Trophoblast cell (in vitro differentiated cells and primary cell): ENCODE results near the gene PCDHGB3.
A peak's percentile ranks its signal among the peaks of the same experiment; 100 is the strongest.
"Not testable (repeated sequence)": the region's sequence is repeated elsewhere in the genome, so short reads cannot be mapped to it uniquely, and the experiment has no call there.

Experiments used
- DNase-seq, 2 donors: peaks; one replicate each; pipeline ENCODE4 v3.0.0-alpha.2; 2016
- H2AFZ ChIP-seq: 2 replicates; pipeline ENCODE4 v1.6.1; 2013; ENCODE audit warnings: low read length, moderate library complexity, mild to moderate bottlenecking; ENCODE audit not compliant: insufficient read depth, poor library complexity
- H2AK5ac ChIP-seq: 2 replicates; pipeline ENCODE4 v1.6.1; 2013; ENCODE audit warnings: mild to moderate bottlenecking, low read length
- H2BK120ac ChIP-seq: 2 replicates; pipeline ENCODE4 v1.6.1; 2013; ENCODE audit warnings: low read length, mild to moderate bottlenecking, moderate library complexity; ENCODE audit not compliant: insufficient read depth, poor library complexity
- H2BK12ac ChIP-seq: 2 replicates; pipeline ENCODE4 v1.6.1; 2013; ENCODE audit warnings: mild to moderate bottlenecking, low read length, moderate library complexity
- H2BK5ac ChIP-seq: 2 replicates; pipeline ENCODE4 v1.6.1; 2013; ENCODE audit warnings: low read length, low read depth, moderate library complexity, mild to moderate bottlenecking; ENCODE audit not compliant: poor library complexity
- H3K14ac ChIP-seq: 2 replicates; pipeline ENCODE4 v1.6.1; 2013; ENCODE audit warnings: mild to moderate bottlenecking, low read length
- H3K18ac ChIP-seq: 2 replicates; pipeline ENCODE4 v1.6.1; 2013; ENCODE audit warnings: mild to moderate bottlenecking, low read length
- H3K23ac ChIP-seq: 2 replicates; pipeline ENCODE4 v1.6.1; 2013; ENCODE audit warnings: low read length
- H3K27ac ChIP-seq: 2 replicates; pipeline ENCODE4 v1.5.1; 2013; ENCODE audit warnings: low read depth, mild to moderate bottlenecking, inconsistent platforms, low read length, moderate library complexity
- H3K27me3 ChIP-seq: 2 replicates; pipeline ENCODE4 v1.6.1; 2013; ENCODE audit warnings: inconsistent platforms, mild to moderate bottlenecking, low read length, moderate library complexity; ENCODE audit not compliant: insufficient read depth
- H3K36me3 ChIP-seq, 2 experiments: 1 replicate in 1 of 2; 2 replicates in 1 of 2; pipeline ENCODE4 v1.6.1; 2013; ENCODE audit warnings: low read length in 2 of 2, mild to moderate bottlenecking in 2 of 2, moderate library complexity in 1 of 2; ENCODE audit not compliant: insufficient read depth in 2 of 2, control insufficient read depth in 1 of 2
- H3K4ac ChIP-seq: 2 replicates; pipeline ENCODE4 v1.6.1; 2013; ENCODE audit warnings: low read depth, mild to moderate bottlenecking, low read length, moderate library complexity
- H3K4me1 ChIP-seq, 2 experiments: 1 replicate in 1 of 2; 2 replicates in 1 of 2; pipeline ENCODE4 v1.6.1; 2013; ENCODE audit warnings: low read length in 2 of 2, mild to moderate bottlenecking in 2 of 2, moderate library complexity in 1 of 2; ENCODE audit not compliant: insufficient read depth in 2 of 2, control insufficient read depth in 1 of 2
- H3K4me2 ChIP-seq: 2 replicates; pipeline ENCODE4 v1.6.1; 2013; ENCODE audit warnings: inconsistent platforms, mild to moderate bottlenecking, low read length, moderate library complexity
- H3K4me3 ChIP-seq: 2 replicates; pipeline ENCODE4 v1.5.1; 2013; ENCODE audit warnings: mild to moderate bottlenecking, low read depth, low read length, inconsistent platforms
- H3K79me1 ChIP-seq: one replicate; pipeline ENCODE4 v1.6.1; 2013; ENCODE audit warnings: low read length
- H3K79me2 ChIP-seq: 2 replicates; pipeline ENCODE4 v1.6.1; 2013; ENCODE audit warnings: low read length, mild to moderate bottlenecking; ENCODE audit not compliant: control insufficient read depth, insufficient read depth, poor library complexity
- H3K9ac ChIP-seq: 2 replicates; pipeline ENCODE4 v1.6.1; 2013; ENCODE audit warnings: mild to moderate bottlenecking, low read length
- H3K9me3 ChIP-seq: 2 replicates; pipeline ENCODE4 v1.6.1; 2013; ENCODE audit warnings: low read depth, mild to moderate bottlenecking, control low read depth, inconsistent platforms, low read length; ENCODE audit not compliant: insufficient read depth
- H4K12ac ChIP-seq: 2 replicates; pipeline ENCODE4 v1.6.1; 2013; ENCODE audit warnings: low read depth, mild to moderate bottlenecking, low read length, moderate library complexity
- H4K8ac ChIP-seq: 2 replicates; pipeline ENCODE4 v1.6.1; 2013; ENCODE audit warnings: low read depth, mild to moderate bottlenecking, low read length, moderate library complexity
- H4K91ac ChIP-seq: one replicate; pipeline ENCODE4 v1.6.1; 2013; ENCODE audit warnings: low read depth, mild to moderate bottlenecking, low read length, moderate library complexity
- WGBS: extraction: QIAGEN DNeasy Blood & Tissue Kit; methylation state at CpG from one replicate; pipeline ENCODE4 v1.1.7; 2013; ENCODE audit warnings: missing lambda C conversion rate; ENCODE audit not compliant: insufficient read length, insufficient coverage; ENCODE audit errors: extremely low coverage; 5-methylcytosine and 5-hydroxymethylcytosine counted together

The PCDHGB3 gene

GRCh38 chr5:141371572-141372475 lies 1.8 kb downstream of the PCDHGB3 start:
- no peak overlapping the region for H3K23ac ChIP-seq
- no peak overlapping the region for H3K27ac ChIP-seq
- H3K79me1 ChIP-seq, result no peaks in the 10 kb centered on the region
- peaks cover 2 to 3% of the 10 kb centered on the region in 2 experiments for H3K36me3 ChIP-seq
- H2AFZ ChIP-seq, result no peak overlapping the region
- no peak overlapping the region for H2BK12ac ChIP-seq
- no peak overlapping the region for H3K14ac ChIP-seq
- no peak overlapping the region for H4K12ac ChIP-seq
- H3K4me2 ChIP-seq, result no peak overlapping the region
- peaks cover 36% of the 10 kb centered on the region for H3K9me3 ChIP-seq
- no peak overlapping the region for H2AK5ac ChIP-seq
- H3K79me2 ChIP-seq, result no peaks in the 10 kb centered on the region
- H3K4me1 ChIP-seq, result no peaks in the 10 kb centered on the region
- H2BK5ac ChIP-seq, result no peak overlapping the region
- H3K27me3 ChIP-seq, result no peaks in the 10 kb centered on the region
- no peak overlapping the region for H2BK120ac ChIP-seq
- H4K8ac ChIP-seq, result no peak overlapping the region
- no peak overlapping the region for H4K91ac ChIP-seq
- H3K4me3 ChIP-seq, result peak overlapping the region; percentile 13
- no peak overlapping the region for H3K4ac ChIP-seq
- no peak overlapping the region for H3K9ac ChIP-seq
- no CpG with 5 or more reads among the region's 69 CpGs for WGBS
- DNase-seq, result no peak
- H3K18ac ChIP-seq, result no peak overlapping the region

DNA sequence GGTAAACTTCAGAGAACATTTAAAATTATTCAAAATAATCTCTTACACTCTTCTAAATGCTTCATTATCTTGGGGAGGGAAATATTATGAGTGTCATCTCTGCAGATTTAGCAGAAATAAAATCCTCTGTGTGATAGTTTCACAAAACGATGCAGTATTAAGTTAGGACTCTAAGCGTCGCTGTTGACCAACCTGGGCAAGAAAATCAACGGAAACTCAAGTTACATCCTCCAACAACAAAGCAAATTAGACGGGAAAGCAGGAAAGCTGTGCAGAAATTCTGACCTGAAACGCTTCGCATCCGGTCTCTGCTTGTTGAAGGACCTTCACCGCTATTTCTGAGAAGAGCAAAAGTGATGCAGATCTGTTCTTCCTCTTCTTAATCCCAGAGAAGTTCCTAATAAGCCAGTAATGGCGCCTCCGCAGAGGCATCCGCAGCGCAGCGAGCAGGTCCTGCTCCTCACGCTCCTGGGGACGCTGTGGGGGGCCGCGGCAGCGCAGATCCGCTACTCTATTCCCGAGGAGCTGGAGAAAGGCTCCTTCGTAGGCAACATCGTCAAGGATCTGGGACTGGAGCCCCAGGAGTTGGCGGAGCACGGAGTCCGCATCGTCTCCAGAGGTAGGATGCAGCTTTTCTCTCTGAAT lies 3.8 kb downstream of the PCDHGB3 start, which contains the start of gene PCDHGA6:
PCDHGA6 (plus strand) TSS at position 219 of the 645 bp plus-strand sequence; CDS start at position 412, 193 bp downstream.
- no CpG with 5 or more reads among the region's 27 CpGs for WGBS
- Histone ChIP-seq H3K79me2 (no peaks in the 10 kb centered on the region), H3K23ac (no peak within 1 kb of the TSS)

DNA sequence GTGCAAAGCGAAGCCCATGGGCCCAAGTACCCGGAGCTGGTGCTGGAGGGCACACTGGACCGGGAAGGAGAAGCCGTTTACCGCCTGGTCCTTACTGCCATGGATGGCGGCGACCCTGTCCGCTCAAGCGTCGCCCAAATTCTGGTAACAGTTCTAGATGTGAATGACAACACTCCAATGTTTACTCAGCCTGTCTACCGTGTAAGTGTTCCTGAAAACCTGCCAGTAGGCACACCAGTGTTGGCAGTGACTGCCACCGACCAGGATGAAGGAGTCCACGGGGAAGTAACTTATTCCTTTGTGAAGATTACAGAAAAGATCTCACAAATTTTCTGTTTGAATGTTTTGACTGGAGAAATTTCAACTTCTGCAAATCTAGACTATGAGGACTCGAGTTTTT lies 4.6 kb downstream of the PCDHGB3 start:
- H3K4me3 ChIP-seq, result no peak overlapping the region
- no peak for DNase-seq

More for the DNA sequence above, 3.8 kb downstream of the PCDHGB3 start, which contains the start of gene PCDHGA6:
- Histone ChIP-seq H4K8ac (no peak within 1 kb of the TSS), H4K91ac (no peak within 1 kb of the TSS), H3K27me3 (no peaks in the 10 kb centered on the region), H3K4me1 (no peaks in the 10 kb centered on the region), H3K4me3 (peak within 1 kb of the TSS; percentile 3), H4K12ac (no peak within 1 kb of the TSS), H2AK5ac (no peak within 1 kb of the TSS), H3K18ac (no peak within 1 kb of the TSS), H2BK5ac (no peak within 1 kb of the TSS), H3K4ac (no peak within 1 kb of the TSS), H3K36me3 (peaks cover 2 to 3% of the 10 kb centered on the region in 2 experiments), H3K9ac (no peak within 1 kb of the TSS), H3K79me1 (no peaks in the 10 kb centered on the region), H3K14ac (no peak within 1 kb of the TSS), H3K27ac (no peak within 1 kb of the TSS), H3K9me3 (peaks cover 36% of the 10 kb centered on the region), H3K4me2 (no peak within 1 kb of the TSS), H2BK120ac (no peak within 1 kb of the TSS), H2AFZ (no peak within 1 kb of the TSS), H2BK12ac (no peak within 1 kb of the TSS)
- DNase-seq, result peak in 1 of 2 donors; percentile 29

GRCh38 chr5:141375444-141376155 lies 5.6 kb downstream of the PCDHGB3 start:
- H4K91ac ChIP-seq, H2AK5ac ChIP-seq, H3K18ac ChIP-seq, H4K12ac ChIP-seq, H3K4me1 ChIP-seq, H3K4me2 ChIP-seq, H3K79me1 ChIP-seq, DNase-seq, H3K79me2 ChIP-seq, H3K27ac ChIP-seq, H2AFZ ChIP-seq, H3K27me3 ChIP-seq, H3K4ac ChIP-seq, H2BK120ac ChIP-seq, H3K36me3 ChIP-seq, H2BK5ac ChIP-seq, H4K8ac ChIP-seq, H3K4me3 ChIP-seq, H3K14ac ChIP-seq, H3K9ac ChIP-seq, H3K23ac ChIP-seq, H2BK12ac ChIP-seq: not testable (repeated sequence)
- no CpG with 5 or more reads among the region's 48 CpGs for WGBS
- H3K9me3 ChIP-seq, result peaks cover 36% of the 10 kb centered on the region

More for the DNA sequence above, 4.6 kb downstream of the PCDHGB3 start:
- Histone ChIP-seq H2BK12ac (no peak overlapping the region), H3K27ac (no peak overlapping the region), H3K14ac (no peak overlapping the region), H4K12ac (no peak overlapping the region), H3K27me3 (no peaks in the 10 kb centered on the region), H4K8ac (no peak overlapping the region), H3K4me2 (no peak overlapping the region), H2AFZ (no peak overlapping the region), H3K36me3 (peaks cover 2 to 3% of the 10 kb centered on the region in 2 experiments), H2BK120ac (no peak overlapping the region), H3K23ac (no peak overlapping the region), H3K79me2 (no peaks in the 10 kb centered on the region), H3K4me1 (no peaks in the 10 kb centered on the region), H3K9ac (no peak overlapping the region), H3K18ac (no peak overlapping the region), H3K9me3 (peaks cover 36% of the 10 kb centered on the region), H4K91ac (no peak overlapping the region), H3K4ac (no peak overlapping the region), H2BK5ac (no peak overlapping the region), H2AK5ac (no peak overlapping the region), H3K79me1 (no peaks in the 10 kb centered on the region)
- no CpG with 5 or more reads among the region's 14 CpGs for whole genome bisulfite sequencing
